DMS53 treated with DMSO at 0.1 percent for 48 hours (cell line): ENCODE measurements around the gene MAN1B1.
"Not testable (repeated sequence)": the region's sequence is repeated elsewhere in the genome, so short reads cannot be mapped to it uniquely, and the experiment has no call there.

Source experiments
- DNase-seq: peaks from one replicate; lab custom pipeline; 2025; ENCODE audit not compliant: unreplicated experiment; lab: John Stamatoyannopoulos, UW

MAN1B1 gene

GRCh38 chr9:137110147-137110910 lies 23.5 kb downstream of the MAN1B1 start:
- DNase-seq = no peak

- DNase-seq = no peak
These were observed 24.4 kb downstream of the MAN1B1 start for GRCh38 chr9:137110911-137111787.

GRCh38 chr9:137111788-137112563 lies 25.2 kb downstream of the MAN1B1 start:
- DNase-seq = no peak

GRCh38 chr9:137112564-137113384 lies 26.0 kb downstream of the MAN1B1 start:
- DNase-seq = no peak

- DNase-seq = no peak
These were observed 26.8 kb downstream of the MAN1B1 start for GRCh38 chr9:137113385-137114159.

GRCh38 chr9:137114220-137114612 lies 27.4 kb downstream of the MAN1B1 start:
- DNase-seq = no peak

GRCh38 chr9:137114613-137115393 lies 28.0 kb downstream of the MAN1B1 start, which contains the start of gene DPP7:
Gene DPP7 (minus strand): TSS chr9:137114733. CDS start chr9:137114713, 20 bp downstream.
- peak; percentile 30 for DNase-seq

- DNase-seq = no peak
These were observed 28.7 kb downstream of the MAN1B1 start for GRCh38 chr9:137115394-137116026.

- DNase-seq = no peak
These were observed 29.3 kb downstream of the MAN1B1 start for GRCh38 chr9:137116027-137116507.

- DNase-seq = no peak
These were observed 29.9 kb downstream of the MAN1B1 start for GRCh38 chr9:137116728-137117127.

GRCh38 chr9:137117269-137117731 lies 30.5 kb downstream of the MAN1B1 start:
- no peak for DNase-seq

GRCh38 chr9:137118092-137118603 lies 31.4 kb downstream of the MAN1B1 start:
- DNase-seq = not testable (repeated sequence)

GRCh38 chr9:137121927-137122795 lies 35.4 kb downstream of the MAN1B1 start:
- not testable (repeated sequence) for DNase-seq

GRCh38 chr9:137122796-137123467 lies 36.1 kb downstream of the MAN1B1 start:
- not testable (repeated sequence) for DNase-seq

- no peak for DNase-seq
These were observed 36.7 kb downstream of the MAN1B1 start for GRCh38 chr9:137123468-137123837.

- not testable (repeated sequence) for DNase-seq
These were observed 37.2 kb downstream of the MAN1B1 start for GRCh38 chr9:137123952-137124462.
